ENCODE measurements around the gene CCDC74B.
"Not testable (repeated sequence)": the region's sequence is repeated elsewhere in the genome, so short reads cannot be mapped to it uniquely, and the experiment has no call there.

DNA sequence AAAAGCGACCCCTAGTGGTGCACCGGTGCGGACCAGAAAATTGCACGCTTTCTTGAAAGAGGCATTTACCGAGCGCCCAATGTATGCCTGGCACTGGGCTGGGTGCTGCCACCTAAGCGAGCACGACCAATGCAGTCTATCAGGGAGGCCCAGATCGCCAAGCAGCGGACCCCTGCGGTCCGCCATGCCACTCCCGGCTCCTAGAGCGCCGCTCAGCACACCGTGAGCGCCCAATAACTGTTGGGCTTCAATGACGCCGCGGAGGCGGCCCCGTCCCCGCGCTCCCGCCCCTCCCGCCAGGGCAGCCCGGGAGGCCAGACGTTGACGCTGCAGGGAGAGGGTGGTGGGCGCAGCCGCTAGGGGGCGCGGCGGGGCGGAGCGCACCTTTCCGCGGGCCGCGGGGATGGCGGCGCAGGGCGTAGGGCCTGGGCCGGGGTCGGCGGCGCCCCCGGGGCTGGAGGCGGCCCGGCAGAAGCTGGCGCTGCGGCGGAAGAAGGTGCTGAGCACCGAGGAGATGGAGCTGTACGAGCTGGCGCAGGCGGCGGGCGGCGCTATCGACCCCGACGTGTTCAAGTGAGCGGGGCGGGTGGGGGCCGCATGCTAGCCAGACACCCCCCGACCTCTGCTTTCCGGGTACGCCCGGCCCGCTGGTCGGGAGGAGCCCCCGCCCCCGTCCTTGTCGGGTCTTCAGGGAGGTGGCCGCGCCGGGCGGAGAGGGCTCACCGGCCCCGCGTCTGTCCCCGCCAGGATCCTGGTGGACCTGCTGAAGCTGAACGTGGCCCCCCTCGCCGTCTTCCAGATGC, 37.2 kb upstream of the CCDC74B start, which contains the start of gene MZT2B:
- TF ChIP-seq CREB5 (CRISPR knock-in tag; IDR thresholded peaks at IDR 0.05; ENCODE audit: low read depth); CSDC2 (CRISPR knock-in tag; IDR thresholded peaks at IDR 0.05); ESRRG (CRISPR knock-in tag; IDR thresholded peaks at IDR 0.05); SNAI2 (CRISPR knock-in tag; IDR thresholded peaks at IDR 0.05); GLIS3 (CRISPR knock-in tag; IDR thresholded peaks at IDR 0.05); RARB (CRISPR knock-in tag; IDR thresholded peaks at IDR 0.05); ISL1 (CRISPR knock-in tag; IDR thresholded peaks at IDR 0.05); TOX (CRISPR knock-in tag; IDR thresholded peaks at IDR 0.05; ENCODE audit: borderline replicate concordance); ZFP3 (CRISPR knock-in tag; IDR thresholded peaks at IDR 0.05); OSR1 (CRISPR knock-in tag; IDR thresholded peaks at IDR 0.05): not testable (repeated sequence)
- TF ChIP-seq PATZ1 (CRISPR knock-in tag; IDR thresholded peaks at IDR 0.05; ENCODE audit: borderline replicate concordance): peak; percentile 96; the same call in 1 of the 2 replicates

Measured in SK-N-SH treated with all-trans-retinoic acid at 6 μM for 48 hours (cell line).